Stomach (tissue), 9 donors: ENCODE data around the gene SLC12A7. TPM values are rescaled to one million over a fixed set of nuclear protein-coding genes. Genes with fewer than 3 reads are reported as not detected.
"Not testable (repeated sequence)": the region's sequence is repeated elsewhere in the genome, so short reads cannot be mapped to it uniquely, and the experiment has no call there.

Source experiments
- DNase-seq, 2 donors: peaks; one replicate each; pipeline versions ENCODE4 v3.0.0 to v3.0.0-alpha.2; 2013 to 2019
- H3K27ac ChIP-seq, 5 donors: fragments of 200-600 bp in 4 of 5; sonication (generic) in 4 of 5; one replicate each; pipeline ENCODE4 v1.5.1; 2013 to 2019; ENCODE audit warnings: mild to moderate bottlenecking in 1 of 5, moderate library complexity in 1 of 5
- H3K27me3 ChIP-seq, 3 donors: fragments of 200-600 bp; sonication (generic); one replicate each; pipeline ENCODE4 v1.5.1; 2017 to 2019; ENCODE audit warnings: mixed run types in 1 of 3
- H3K36me3 ChIP-seq, 4 donors: fragments of 200-600 bp; sonication (generic); 1 replicate in 3 of 4; 2 replicates in 1 of 4; pipeline ENCODE4 v1.5.1; 2016 to 2019
- H3K4me1 ChIP-seq, 4 donors: fragments of 200-600 bp; sonication (generic); one replicate each; pipeline ENCODE4 v1.5.1; 2016 to 2019
- H3K4me3 ChIP-seq, 4 donors: fragments of 200-600 bp; sonication (generic) in 3 of 4; one replicate each; pipeline ENCODE4 v1.5.1; 2016 to 2019; ENCODE audit warnings: mild to moderate bottlenecking in 1 of 4
- H3K9me3 ChIP-seq, 4 donors: fragments of 200-600 bp; sonication (generic); one replicate each; pipeline ENCODE4 v1.5.1; 2016 to 2019
- CTCF ChIP-seq, 7 experiments: fragments of 450-650 bp in 4 of 7; fragments of 200-600 bp in 3 of 7; sonication (generic) in 3 of 7; IDR thresholded peaks; one replicate each; pipeline ENCODE4 v1.5.1; 2016 to 2019; ENCODE audit warnings: antibody characterized with exemption in 7 of 7, control low read depth in 2 of 7, mild to moderate bottlenecking in 1 of 7
- EP300 ChIP-seq: sonication (generic); formaldehyde crosslinking; IDR thresholded peaks from one replicate; pipeline ENCODE4 v1.6.1; 2017; ENCODE audit warnings: antibody characterized with exemption
- POLR2A ChIP-seq, 4 donors: fragments of 450-650 bp; IDR thresholded peaks; one replicate each; pipeline ENCODE4 v1.6.1; 2016; ENCODE audit warnings: antibody characterized with exemption in 4 of 4, control low read depth in 2 of 4, mild to moderate bottlenecking in 1 of 4, moderate library complexity in 1 of 4
- POLR2AphosphoS5 ChIP-seq, 3 donors: sonication (generic); formaldehyde crosslinking; IDR thresholded peaks; one replicate each; pipeline ENCODE4 v1.6.1; 2016; ENCODE audit warnings: antibody characterized with exemption in 3 of 3
- WGBS, 5 donors: extraction: QIAGEN DNeasy Blood & Tissue Kit in 3 of 5; methylation state at CpG; one replicate each; pipeline versions ENCODE4 v1.1.5 to v1.1.7; 2013 to 2018; 5-methylcytosine and 5-hydroxymethylcytosine counted together
- intact Hi-C: fragments of 100-400 bp; cut with DNase I; formaldehyde crosslinking; loops from one replicate; pipeline ENCODE4 v1.15.1; 2023; ENCODE audit warnings: low total_unique reads
- polyA plus RNA-seq, 3 donors: library from polyadenylated mRNA; stranded (reverse); fragments of 200-250 nt; gene quantifications; one replicate each; pipeline ENCODE4 v1.2.3, GENCODE V29; 2013
- total RNA-seq, 5 donors: library from RNA; depleted of rRNA; stranded (reverse); fragments of >200 nt; gene quantifications; one replicate each; pipeline versions ENCODE4 v1.1.0 to v1.2.3, GENCODE V29; 2014 to 2016
- donor health status: healthy with polysubstance abuse.
- donor health status: Bipolar disorder and iron deficiency.
- donor health status: healthy.

Gene SLC12A7
- total and polyA plus RNA-seq, 8 donors = 4.7 to 346 (median 37.7) TPM

GRCh38 chr5:1098986-1099597, 12.8 kb downstream of the SLC12A7 start:
- 74 to 84% (median 78%) methylated on average over 24 to 28 of the region's 28 CpGs for WGBS, 5 donors

GRCh38 chr5:1097988-1098385, 13.9 kb downstream of the SLC12A7 start:
- H3K4me3 ChIP-seq, intact Hi-C loops, H3K9me3 ChIP-seq, H3K27me3 ChIP-seq, H3K27ac ChIP-seq, DNase-seq: not testable (repeated sequence)
- peaks cover 23 to 56% (median 46%) of the 10 kb centered on the region in 4 donors for H3K4me1 ChIP-seq
- 61 to 84% (median 81%) methylated on average over 6 to 7 of the region's 7 CpGs for WGBS, 5 donors
- peaks cover 12 to 34% (median 28%) of the 10 kb centered on the region in 4 donors for H3K36me3 ChIP-seq

More at GRCh38 chr5:1098986-1099597, 12.8 kb downstream of the SLC12A7 start:
- H3K27me3 ChIP-seq = no peaks in the 10 kb centered on the region
- H3K27ac ChIP-seq = peak overlapping the region in 1 of 5 donors; percentile 31
- no peak for DNase-seq
- H3K9me3 ChIP-seq = no peaks in the 10 kb centered on the region
- H3K36me3 ChIP-seq = peaks cover 7 to 23% (median 17%) of the 10 kb centered on the region in 4 donors
- H3K4me3 ChIP-seq = no peak overlapping the region
- peaks cover 34 to 63% (median 50%) of the 10 kb centered on the region in 4 donors for H3K4me1 ChIP-seq
- intact Hi-C loops = no loop called here
- TF ChIP-seq POLR2AphosphoS5 (IDR thresholded peaks at IDR 0.05) (no peak), CTCF (IDR thresholded peaks at IDR 0.05) (no peak), EP300 (no peak), POLR2A (IDR thresholded peaks at IDR 0.05) (no peak)

- DNase-seq = no peak
- TF ChIP-seq EP300 (no peak), CTCF (IDR thresholded peaks at IDR 0.05) (no peak), POLR2A (IDR thresholded peaks at IDR 0.05) (no peak)
- Histone ChIP-seq H3K27ac (peak overlapping the region in 1 of 5 donors; percentile 27), H3K4me3 (no peak overlapping the region), H3K4me1 (peaks cover 18 to 51% (median 43%) of the 10 kb centered on the region in 4 donors), H3K27me3 (no peaks in the 10 kb centered on the region), H3K36me3 (peaks cover 17 to 39% (median 33%) of the 10 kb centered on the region in 4 donors), H3K9me3 (no peaks in the 10 kb centered on the region)
- WGBS, 5 donors = 74 to 87% (median 83%) methylated on average over 22 of the region's 22 CpGs
- intact Hi-C loops = no loop called here
Observed at GRCh38 chr5:1097381-1097987, 14.4 kb downstream of the SLC12A7 start.

DNA sequence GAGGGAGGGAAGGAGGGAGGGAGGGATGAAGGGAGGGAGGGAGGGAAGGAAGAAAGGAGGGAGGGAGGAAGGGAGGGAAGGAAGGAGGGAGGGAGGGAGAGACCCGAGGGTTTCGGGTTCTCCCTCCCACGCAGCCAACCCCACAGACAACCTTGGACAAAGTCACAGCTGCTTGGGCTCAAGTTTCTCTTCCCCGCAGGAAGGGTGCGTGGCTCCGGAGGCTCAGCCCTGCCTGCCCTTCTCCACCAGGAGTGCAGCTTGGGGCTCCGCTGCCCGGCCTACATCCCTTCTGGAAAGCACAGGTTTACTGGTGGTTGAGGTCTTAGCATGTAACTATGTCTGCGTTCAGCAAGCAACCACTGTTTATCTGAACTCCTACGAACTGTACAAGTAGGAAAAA, 15.0 kb downstream of the SLC12A7 start:
- intact Hi-C loops = no loop called here
- DNase-seq = no peak
- H3K36me3 ChIP-seq = peaks cover 24 to 46% (median 40%) of the 10 kb centered on the region in 4 donors
- TF ChIP-seq EP300 = no peak
- no peak for TF ChIP-seq CTCF (IDR thresholded peaks at IDR 0.05)
- TF ChIP-seq POLR2A (IDR thresholded peaks at IDR 0.05) = no peak
- no peak for TF ChIP-seq POLR2AphosphoS5 (IDR thresholded peaks at IDR 0.05)
- no peaks in the 10 kb centered on the region for H3K27me3 ChIP-seq
- no peaks in the 10 kb centered on the region for H3K9me3 ChIP-seq
- WGBS, 5 donors = 57 to 84% (median 78%) methylated on average over 8 to 10 of the region's 10 CpGs
- peaks cover 12 to 46% (median 36%) of the 10 kb centered on the region in 4 donors for H3K4me1 ChIP-seq
- H3K4me3 ChIP-seq = no peak overlapping the region
- peak overlapping the region in 1 of 5 donors; percentile 27 for H3K27ac ChIP-seq

DNA sequence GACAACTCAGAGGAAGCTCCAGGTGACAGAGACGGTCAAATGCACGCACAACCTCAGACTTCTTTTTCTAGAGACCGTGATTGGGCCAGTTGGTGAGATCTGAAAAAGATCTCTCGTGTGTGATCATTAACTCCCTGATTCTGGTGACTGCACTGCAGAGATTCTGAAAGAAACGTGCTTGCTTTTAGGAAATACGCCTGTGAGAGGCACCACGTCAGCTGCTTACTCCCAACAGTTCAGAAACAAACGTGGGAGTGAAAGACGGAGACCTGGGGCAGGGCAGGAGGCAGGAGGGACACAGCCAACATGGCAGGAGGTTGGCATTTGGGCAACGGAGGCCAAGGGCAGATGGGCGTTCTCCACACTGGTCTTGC, 15.9 kb downstream of the SLC12A7 start:
- TF ChIP-seq POLR2AphosphoS5 (IDR thresholded peaks at IDR 0.05) = no peak
- Histone ChIP-seq H3K36me3 (peaks cover 32 to 54% (median 48%) of the 10 kb centered on the region in 4 donors), H3K4me1 (peaks cover 8 to 39% (median 28%) of the 10 kb centered on the region in 4 donors), H3K27me3 (no peaks in the 10 kb centered on the region), H3K9me3 (no peaks in the 10 kb centered on the region), H3K4me3 (no peak overlapping the region), H3K27ac (no peak overlapping the region)
- WGBS, 5 donors = 83 to 88% (median 87%) methylated on average over 11 of the region's 11 CpGs
- no peak for DNase-seq
- intact Hi-C loops = no loop called here
